GM21381 (cell line): ENCODE results near the gene KRTAP13-3.

Experiments
- ATAC-seq: cut with Tn5 transposase; IDR thresholded peaks from one replicate; pipeline ENCODE4 v1.9.1; 2021; ENCODE audit warnings: mild to moderate bottlenecking, moderate library complexity; ENCODE audit not compliant: unreplicated experiment

KRTAP13-3 gene, protein sequence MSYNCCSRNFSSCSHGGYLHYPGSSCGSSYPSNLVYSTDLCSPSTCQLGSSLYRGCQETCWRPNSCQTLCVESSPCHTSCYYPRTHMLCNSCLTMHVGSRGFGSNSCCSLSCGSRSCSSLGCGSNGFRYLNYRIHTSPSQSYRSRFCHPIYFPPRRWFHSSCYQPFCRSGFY

GRCh38 chr21:30425826-30426225 is at the start of gene KRTAP13-3:
TSS of gene KRTAP13-3 (minus strand) at chr21:30425926. CDS start at chr21:30425912, 14 bp downstream.
- ATAC-seq, result no peak

- no peak for ATAC-seq
Measured at GRCh38 chr21:30468900-30469714, 43.4 kb upstream of the KRTAP13-3 start.

DNA sequence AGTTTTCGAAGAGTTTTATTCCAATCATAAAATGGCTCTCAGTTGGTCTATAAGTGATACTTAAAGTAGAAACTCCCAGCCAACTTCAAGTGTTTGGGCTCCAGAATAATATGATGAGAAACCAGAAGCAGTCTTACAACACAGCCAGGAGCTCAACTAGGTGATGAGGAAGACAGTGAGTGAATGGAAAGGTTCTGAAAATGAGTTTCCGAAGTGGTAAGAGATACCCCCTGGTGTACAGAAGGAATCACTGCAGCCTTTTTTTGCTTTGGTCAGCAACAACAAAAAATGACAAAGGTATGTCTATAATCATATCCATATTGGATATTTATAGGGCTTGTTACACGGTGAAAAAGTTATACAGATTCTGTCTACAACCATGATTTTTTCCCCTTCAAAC is 38.0 kb upstream of the KRTAP13-3 start:
- ATAC-seq, result no peak

DNA sequence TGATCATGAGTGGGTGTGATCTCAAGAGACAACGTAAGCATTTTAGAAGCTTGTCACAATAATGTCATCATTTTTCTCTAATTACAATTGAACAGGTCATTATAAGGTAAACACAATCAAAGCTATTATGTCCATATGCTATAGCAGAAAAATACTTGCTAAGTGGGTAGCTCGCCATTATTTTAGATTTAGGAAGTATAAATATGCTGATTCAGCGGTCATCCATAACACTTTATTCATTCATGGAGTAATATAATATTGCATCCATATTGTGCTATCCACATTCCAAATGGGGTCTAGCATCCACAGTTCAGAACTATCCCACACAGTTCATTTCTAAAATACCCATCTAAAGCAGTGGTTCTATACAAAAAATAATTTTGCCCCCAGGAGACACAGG is 22.8 kb upstream of the KRTAP13-3 start:
- ATAC-seq, result no peak

- ATAC-seq, result no peak
Measured at GRCh38 chr21:30447056-30447455, 21.3 kb upstream of the KRTAP13-3 start.

GRCh38 chr21:30444204-30444603 is 18.5 kb upstream of the KRTAP13-3 start:
- ATAC-seq, result no peak

GRCh38 chr21:30443226-30443625 is 17.5 kb upstream of the KRTAP13-3 start:
- no peak for ATAC-seq

DNA sequence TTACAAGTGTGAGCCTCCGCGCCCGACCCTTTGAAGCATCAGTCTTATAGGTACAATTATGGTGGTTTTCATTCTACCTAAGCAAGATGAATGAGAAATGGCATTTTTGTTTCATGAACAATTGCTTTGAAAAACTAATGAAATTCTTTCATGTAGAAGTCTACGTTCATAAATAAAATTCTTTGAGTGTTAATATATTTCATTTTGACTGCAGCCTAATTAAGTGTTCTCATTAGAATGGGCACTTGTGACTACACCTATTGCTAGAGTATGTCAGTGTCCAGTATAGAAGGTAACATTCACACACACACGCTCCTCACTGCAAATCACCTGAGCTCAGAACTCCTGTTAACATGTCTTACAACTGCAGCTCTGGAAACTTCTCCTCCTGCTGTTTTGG is 14.2 kb upstream of the KRTAP13-3 start, which contains the start of gene KRTAP15-1:
Gene KRTAP15-1 (plus strand): TSS at position 301 of the 400 bp plus-strand sequence. CDS start 53 bp downstream, at position 354.
- ATAC-seq, result no peak

GRCh38 chr21:30437010-30437565 is 11.4 kb upstream of the KRTAP13-3 start:
- no peak for ATAC-seq

DNA sequence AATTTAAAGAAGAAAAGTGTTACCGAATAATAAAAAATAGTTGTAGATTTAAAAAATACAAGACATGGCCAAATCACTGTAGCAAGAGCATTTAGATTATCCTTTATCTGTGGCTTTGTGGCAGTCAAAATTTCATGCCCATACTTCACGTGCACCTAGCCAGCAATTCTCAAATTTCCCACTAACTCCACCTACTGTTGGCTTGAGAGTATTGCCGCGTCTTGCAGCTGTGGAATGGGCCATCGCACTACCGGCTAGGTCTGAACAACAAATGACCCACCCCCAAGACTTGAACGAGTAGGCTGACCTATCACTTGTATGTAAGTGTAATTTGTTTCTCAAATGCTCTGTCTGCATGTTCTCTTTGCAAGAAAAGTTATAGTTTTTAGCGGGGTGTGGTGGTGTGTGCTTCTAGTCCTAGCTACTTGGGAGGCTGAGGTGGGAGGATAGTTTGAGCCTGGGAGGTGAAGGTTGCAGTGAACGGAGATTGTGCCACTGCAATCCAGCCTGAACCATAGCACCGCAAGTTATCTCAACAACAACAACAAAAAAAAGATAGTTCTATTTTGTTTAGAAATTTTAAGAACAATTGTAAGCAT is 8.4 kb upstream of the KRTAP13-3 start:
- peak; percentile 71 for ATAC-seq

- no peak for ATAC-seq
Measured at GRCh38 chr21:30430170-30430655, 4.5 kb upstream of the KRTAP13-3 start, which contains the start of gene KRTAP13-4. TSS of gene KRTAP13-4 (plus strand) at chr21:30430220. CDS start at chr21:30430276, 56 bp downstream.

DNA sequence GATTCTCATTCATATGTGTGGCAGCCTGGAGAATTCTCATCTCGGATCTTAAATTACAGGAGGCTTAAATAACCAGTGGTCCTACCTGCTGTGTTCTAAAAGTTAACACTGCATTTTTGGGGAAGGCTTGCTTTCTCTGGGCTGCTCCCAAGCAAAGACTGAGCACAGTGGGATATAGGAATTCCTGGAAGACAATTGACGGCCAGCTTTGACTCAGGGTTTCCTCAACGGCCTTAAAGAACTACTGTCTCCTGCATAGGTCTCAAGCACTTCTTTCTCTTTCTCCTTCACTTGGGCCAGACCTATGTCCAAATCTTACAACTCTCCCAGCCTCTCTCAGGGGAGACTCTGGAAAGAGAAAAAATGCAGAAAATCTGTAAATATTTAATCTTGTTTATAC is 1.0 kb upstream of the KRTAP13-3 start:
- ATAC-seq, result no peak

GRCh38 chr21:30415993-30416392 is 9.7 kb downstream of the KRTAP13-3 start:
- ATAC-seq, result no peak

- no peak for ATAC-seq
Measured at GRCh38 chr21:30408782-30409494, 16.8 kb downstream of the KRTAP13-3 start.

GRCh38 chr21:30395731-30396130 is 30.0 kb downstream of the KRTAP13-3 start, which contains the start of gene KRTAP13-1:
TSS of gene KRTAP13-1 (plus strand) at chr21:30396031. CDS start at chr21:30396087, 56 bp downstream.
- no peak for ATAC-seq

- ATAC-seq, result no peak
Measured at GRCh38 chr21:30391492-30392025, 34.2 kb downstream of the KRTAP13-3 start.

DNA sequence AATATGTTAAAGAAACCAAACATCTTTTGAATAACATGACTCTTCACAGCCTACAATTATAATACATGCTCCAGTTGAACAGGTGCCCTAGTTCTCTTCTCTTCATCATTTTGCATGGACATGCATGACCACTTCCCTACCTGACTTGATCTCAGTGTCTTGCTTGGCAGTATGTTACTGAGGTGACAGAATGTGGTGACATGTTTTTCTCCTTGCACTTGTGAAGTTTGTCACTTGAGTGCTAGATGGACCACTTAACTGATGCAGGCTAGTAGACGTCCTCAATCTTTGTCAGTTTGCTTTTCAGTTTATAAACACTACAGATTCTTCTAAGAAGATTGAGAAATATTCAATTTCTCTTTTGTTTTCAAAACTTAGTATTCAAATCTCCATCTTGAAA is 43.5 kb downstream of the KRTAP13-3 start:
- ATAC-seq, result no peak
